H4 (cell line): Measurements from ENCODE around the gene EPC2. TPM values are rescaled to one million over a fixed set of nuclear protein-coding genes. Genes with fewer than 3 reads are reported as not detected.
"Not testable (repeated sequence)": the region's sequence is repeated elsewhere in the genome, so short reads cannot be mapped to it uniquely, and the experiment has no call there.

Experiments used
- DNase-seq: peaks from one replicate; pipeline ENCODE4 v3.0.0-alpha.2; 2015; ENCODE audit warnings: low spot score
- total RNA-seq: library from RNA; depleted of rRNA; stranded (reverse); fragments of >200 nt; shearing (Covaris generic); gene quantifications from 2 replicates; pipeline ENCODE4 v1.2.3, GENCODE V29; 2014

The EPC2 gene
- total RNA-seq, 1 experiment from 2014 or later: 11.3 TPM

DNA sequence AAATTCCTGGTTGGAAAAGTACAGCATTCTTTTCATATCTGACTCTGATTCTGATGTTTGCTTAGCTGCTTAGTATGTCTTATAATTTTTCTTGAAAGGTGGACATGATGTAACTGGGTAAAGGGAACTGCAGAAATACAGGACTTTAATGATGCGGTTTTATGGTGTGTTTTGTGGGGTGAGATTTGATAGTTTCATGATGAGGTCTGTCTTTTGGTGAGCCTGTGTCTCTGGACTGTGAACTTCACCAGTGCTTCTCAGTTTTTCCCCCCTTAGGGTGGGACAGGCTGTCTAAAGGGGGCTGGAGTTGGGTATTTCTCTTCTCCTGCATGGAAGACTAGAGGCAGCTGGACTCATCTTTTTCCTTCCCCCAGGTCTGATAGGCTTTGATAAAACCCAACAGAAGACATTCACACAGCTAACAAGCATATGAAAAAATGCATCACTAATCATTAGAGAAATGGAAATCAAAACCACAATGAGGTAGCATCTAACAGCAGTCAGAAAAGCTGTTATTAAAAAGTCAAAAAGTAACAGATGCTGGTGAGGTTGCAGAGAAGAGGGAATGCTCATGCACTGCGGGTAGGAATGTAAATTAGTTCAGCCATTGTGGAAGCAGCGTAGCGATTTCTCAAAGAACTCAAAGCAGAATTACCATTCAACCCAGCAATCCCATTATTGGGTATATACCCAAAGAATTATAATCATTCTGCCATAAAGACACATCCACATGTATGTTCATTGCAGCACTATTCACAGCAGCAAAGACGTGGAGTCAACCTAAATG lies 77.6 kb downstream of the EPC2 start:
- no peak for DNase-seq

DNA sequence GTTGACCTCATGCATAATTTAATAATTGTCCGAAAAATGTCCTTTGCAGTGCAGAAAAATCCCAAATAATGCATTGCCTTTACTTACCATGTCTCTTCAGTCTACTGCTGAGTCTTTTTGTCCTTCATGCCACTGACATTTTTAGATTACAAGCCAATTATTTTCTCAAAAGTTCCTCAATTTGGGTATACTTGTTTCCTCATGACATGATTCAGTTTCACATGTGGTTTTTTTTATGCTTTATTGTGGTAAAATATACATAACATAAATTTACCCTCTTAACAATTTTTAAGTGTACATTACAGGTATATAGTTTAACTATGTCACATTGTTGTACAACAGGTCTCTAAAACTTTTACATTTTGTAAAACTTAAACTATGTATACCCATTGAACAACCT lies 81.0 kb downstream of the EPC2 start:
- DNase-seq: no peak

DNA sequence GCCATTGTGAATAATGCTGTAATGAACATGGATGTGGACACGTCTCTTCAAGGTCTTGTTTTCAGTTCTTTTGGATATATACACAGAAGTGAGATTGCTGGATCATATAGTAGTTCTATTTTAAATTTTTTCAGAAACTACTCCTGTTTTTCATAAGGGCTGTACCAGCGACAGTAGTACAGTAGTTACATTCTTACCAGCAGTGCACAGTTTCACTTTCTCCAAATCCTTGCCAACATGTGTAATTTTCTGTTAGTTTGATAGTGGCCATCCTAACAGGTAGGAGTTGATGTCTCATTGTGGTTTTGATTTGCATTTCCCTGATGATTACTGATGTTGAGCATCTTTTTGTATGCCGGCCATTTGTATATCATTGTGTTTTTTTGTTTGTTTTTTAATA lies 81.7 kb downstream of the EPC2 start:
- no peak for DNase-seq

DNA sequence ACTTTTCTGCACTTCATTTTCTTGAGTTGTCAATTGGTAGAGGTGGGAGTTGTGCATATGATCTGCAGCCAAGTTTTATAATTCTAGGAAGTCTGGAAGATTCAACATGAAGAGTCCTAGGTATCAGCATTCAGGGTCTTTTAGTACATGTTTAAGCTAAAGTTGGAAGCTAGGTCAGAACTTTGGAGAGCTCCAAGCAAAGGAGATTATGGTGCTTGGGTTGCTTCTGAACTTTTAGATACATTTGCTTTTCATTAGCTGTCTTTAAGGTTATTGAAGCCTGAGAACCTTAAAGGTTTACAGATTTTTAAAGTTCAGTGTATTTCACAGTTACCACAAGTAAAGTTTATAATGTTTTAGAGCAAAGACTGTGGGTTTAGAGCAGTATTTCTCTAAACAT lies 85.5 kb downstream of the EPC2 start:
- no peak for DNase-seq

DNA sequence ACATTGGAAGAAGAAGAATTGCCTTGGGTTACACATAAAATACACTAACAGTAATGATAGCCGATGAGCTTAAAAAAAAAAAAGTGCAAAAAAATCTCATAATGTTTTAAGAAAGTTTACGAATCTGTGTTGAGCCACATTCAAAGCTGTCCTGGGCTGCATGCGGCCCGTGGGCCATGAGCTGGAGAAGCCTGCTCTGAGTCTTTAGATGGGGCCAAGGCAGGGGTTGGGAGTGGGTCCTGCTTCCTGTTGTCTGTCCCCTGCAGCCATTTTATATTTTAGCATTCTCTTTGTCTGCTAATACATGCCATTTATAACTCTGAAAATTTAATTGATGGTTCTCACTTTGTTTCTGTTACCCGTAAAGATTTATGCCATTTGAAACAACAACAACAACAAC lies 93.2 kb downstream of the EPC2 start:
- no peak for DNase-seq

DNA sequence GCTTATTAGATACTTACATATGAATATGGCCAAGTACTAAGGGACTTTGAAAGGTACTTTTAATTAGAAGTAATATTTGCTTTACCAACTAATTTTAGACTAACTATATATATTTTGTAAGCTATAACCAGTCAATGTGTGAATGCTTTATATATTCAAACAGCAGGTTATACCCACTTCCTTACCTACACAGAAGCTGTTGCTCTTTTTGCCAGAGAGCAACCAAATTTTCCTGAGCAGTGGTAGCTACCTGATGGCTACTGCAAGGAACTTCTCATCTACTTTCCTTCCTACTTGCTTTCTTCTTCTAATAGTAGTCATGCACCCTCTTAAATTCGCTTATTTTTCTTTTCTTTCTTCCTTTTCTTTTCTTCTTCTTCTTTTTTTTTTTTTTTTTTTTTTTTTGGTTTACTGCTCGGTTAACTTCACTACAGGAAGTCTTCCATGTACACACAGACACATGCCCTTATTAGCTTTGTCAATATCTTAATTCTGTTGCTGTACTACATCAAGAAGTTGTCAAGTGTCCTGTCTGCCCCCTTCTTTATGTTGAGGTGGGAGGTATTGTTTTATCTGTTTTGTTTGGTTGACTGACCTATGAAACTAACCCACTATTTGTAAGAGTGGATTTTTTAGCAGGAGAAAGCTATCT lies 95.0 kb downstream of the EPC2 start:
- no peak for DNase-seq

DNA sequence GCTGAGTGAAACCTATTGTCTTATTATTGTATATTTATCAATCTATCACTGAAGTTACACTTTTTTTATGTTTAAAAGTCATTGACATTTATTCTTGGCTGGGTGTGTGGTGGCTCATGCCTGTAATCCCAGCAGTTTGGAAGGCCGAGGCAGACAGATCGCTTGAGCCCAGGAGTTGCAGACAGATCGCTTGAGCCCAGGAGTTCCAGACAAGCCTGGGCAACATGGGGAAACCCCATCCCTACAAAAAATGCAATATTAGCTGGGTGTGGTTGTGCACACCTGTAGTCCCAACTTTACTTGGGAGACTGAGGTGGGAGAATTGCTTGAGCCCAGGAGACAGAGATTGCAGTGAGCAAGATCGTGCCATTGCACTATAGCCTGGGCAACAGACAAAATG lies 97.8 kb downstream of the EPC2 start:
- no peak for DNase-seq

DNA sequence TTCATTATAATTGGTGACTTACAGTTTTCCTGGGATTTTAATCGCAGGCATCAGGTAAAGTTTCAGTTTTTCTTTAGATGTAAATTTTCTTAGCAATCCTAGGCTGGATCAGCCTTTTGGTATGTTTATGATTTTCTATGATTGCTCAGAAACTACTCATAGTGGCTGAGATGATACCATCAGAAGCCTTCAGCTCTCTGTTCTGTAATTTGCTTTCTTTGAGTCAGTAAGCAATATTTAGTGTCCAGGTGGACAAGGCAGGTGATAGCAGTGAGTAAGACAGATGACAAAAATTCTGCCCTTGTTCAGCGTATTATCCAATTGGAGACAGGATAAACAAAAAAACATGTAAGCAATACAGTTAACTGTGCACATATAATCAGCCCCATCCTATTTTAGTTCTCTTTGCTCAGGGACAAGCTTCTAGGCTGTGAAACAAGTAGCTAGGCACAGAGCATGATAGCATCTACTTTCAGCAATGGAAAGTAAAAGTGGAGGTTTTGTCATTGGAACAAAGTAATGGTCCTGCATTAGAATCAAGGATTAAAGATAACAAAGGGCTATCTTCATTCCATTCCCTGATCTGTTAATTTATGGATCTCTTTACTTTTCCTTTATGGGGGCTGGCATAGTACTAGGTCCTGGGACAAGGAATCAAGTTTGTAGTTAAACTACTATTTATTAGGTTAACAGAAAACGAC lies 100.8 kb downstream of the EPC2 start:
- no peak for DNase-seq

DNA sequence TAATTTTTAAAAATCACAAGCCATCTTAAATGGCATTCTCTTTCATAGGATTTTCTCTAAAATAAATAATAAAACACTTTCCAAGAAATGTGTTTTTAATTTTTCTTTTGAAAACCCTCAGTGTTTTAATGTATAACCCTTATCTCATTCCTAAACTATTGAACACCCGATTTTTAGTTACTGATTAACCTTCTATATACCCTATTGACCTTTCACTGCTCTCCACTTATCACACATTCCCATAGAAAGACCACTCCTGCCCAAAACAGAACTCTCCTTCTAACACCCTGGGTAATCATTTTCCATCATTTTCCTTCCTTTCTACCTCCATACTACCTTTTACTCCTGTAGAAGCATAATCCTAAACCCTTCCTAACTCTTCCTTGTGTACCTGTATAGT lies 102.4 kb downstream of the EPC2 start:
- DNase-seq: no peak

DNA sequence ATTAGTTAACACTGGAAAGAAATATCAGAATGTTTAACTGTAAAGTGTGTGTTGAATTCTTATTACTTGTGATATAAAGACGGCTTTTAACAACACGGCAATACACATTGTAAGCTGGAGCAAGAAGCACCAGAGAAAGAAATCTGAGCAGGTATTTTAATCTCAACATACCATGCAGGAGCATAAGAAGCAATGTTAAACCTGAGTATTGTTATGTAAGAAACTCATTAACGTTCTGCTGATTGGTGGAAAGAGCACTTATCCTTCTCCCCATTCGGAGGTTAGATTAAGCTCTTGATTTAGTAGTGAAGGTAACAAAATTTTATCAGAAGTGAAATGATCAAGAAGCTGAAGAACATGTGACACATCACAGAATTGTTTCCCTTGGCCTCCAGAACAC lies 107.4 kb downstream of the EPC2 start:
- no peak for DNase-seq

DNA sequence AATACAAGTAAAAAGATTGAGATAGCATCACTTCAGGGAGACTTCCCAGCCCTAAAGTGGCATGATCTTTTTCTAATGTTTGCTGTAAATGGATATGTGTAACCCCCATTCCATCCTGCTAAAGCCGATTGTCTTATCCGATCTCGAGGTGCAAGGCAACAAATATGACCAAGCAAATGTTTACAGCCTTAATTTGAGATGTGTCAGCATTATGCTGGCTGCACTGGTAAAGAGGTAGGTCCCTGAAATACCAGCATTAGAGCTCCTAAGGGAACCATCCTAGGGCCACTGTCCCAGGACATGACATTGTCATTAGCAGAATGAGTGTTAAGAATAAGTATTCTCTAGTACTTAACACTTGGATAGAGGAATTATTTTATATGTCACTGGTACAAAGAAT lies 108.4 kb downstream of the EPC2 start:
- no peak for DNase-seq

DNA sequence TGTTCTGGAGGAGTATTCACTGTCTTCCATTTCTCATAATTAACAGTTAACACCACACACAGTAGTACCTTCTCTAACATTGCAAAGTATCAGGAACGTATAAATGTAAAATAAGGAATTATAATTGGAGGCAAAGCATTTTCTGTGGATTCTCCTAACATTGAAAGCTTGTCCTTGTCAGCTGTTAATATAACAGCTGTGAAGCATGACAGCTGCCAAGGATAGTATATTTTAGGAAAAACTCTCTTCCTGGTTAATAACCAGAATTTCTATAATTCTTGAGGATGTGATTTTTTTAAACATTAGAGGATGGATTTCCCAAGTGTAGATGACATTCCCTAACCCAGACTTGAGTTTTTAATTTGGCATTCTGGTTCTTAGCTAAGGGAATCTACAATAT lies 110.3 kb downstream of the EPC2 start:
- DNase-seq: no peak

DNA sequence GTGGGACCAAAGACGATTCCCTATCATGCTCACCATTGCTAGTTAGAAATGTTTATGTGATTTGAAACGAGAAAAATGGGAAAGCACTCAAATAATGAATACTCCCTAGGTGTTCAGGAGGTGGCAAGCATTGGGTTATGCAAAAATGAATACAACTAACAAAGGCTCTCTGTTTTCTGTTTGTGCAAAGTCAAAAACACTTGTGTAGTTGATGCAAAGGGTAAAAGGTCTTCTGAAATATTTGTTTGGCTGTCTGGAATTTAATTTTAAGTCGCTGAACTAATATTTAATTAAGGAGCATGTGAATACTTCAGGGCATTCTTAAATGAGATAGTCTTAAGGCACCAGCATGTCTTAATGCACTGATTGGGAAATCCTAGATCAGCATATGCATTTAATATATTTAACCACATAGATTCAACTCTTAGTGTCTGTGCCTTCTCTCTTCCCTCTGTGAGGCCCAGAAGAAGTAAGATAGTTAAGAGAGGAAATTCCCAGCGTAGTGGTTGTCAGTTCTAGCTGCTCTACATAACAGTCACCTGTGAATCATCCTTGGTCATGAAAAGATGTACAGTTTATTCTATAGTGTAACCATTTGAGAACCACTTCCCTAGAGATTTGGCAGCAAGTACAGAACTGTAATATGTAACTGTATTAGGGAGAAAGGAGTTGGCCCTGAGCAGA lies 111.9 kb downstream of the EPC2 start:
- DNase-seq: no peak

DNA sequence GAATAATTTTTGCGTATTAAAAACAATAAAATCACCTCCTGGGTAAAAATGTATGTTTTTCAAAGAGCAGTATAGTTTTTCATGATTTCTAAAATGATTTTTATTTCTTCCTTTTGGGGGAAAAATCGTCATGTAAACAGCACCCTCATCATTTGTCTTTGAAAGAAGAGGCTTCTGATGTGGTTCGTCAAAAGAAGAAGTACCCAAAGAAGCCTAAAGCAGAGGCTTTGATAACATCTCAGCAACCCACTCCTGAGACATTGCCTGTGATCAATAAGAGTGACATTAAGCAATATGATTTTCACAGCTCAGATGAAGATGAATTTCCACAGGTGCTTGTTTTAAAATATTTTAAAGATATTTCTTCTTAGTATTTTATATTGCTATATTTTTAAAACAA lies 120.3 kb downstream of the EPC2 start:
- no peak for DNase-seq

DNA sequence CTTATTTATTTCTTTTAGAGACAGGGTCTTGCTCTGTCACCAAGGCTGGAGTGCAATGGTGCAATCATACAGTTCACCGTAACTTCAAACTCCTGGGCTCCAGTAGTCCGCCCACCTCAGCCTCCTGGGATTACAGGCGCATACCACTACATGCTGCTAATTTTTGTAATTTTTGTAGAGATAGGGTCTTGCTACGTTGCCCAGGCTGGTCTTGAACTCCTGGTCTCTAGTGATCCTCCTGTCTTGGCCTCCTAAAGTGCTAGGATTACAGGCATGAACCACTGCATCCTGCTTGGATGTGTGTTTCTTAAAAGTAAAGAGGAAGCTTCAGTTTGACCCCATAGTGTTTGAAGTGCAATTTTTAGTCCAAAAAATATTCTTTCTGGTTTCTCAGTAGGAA lies 125.5 kb downstream of the EPC2 start:
- DNase-seq: no peak

DNA sequence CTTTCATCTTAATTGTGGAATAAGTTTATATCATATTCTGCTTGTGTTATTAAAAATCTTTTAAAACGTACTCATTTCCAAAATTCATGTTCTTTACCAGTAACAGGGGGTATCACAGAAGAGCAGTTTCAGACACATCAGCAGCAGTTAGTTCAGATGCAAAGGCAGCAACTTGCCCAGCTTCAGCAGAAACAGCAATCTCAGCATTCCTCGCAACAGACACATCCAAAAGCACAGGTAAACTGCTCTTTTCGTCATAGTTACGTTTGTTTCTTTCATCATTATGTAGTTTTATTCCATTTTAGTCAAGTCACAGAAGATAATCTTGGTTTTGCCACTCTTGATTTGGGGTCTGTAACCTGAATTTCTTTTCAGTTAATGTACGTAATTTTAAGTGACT lies 137.0 kb downstream of the EPC2 start:
- no peak for DNase-seq

DNA sequence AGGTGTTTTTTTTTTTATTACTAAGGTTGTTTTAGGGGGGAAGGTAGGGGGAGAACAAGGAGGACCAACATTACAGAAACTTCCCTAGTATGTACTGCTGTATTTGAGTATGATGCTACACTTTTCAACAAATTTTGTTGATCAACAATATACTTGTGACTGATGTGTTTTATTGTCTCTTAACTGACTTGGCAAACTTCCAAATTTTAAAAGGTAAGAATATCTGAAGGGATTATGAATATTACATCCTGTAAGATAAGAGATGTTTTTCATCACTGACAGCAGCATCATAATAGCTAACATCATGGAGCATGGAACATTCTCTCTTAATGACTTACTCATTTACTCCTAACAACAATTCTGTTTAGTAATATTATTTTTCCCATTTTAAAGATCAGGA lies 144.5 kb downstream of the EPC2 start:
- DNase-seq: no peak

DNA sequence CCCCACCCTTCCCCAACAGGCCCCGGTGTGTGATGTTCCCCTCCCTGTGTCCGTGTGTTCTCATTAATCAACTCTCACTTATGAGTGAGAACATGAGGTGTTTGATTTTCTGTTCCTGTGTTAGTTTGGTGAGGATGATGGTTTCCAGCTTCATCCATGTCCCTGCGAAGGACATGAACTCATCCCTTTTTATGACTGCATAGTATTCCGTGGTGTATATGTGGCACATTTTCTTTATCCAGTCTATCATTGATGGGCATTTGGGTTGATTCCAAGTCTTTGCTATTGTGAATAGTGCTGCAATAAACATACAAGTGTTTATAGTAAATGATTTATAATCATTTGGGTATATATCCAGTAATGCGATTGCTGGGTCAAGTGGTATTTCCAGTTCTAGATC lies 145.6 kb downstream of the EPC2 start:
- DNase-seq: not testable (repeated sequence)

DNA sequence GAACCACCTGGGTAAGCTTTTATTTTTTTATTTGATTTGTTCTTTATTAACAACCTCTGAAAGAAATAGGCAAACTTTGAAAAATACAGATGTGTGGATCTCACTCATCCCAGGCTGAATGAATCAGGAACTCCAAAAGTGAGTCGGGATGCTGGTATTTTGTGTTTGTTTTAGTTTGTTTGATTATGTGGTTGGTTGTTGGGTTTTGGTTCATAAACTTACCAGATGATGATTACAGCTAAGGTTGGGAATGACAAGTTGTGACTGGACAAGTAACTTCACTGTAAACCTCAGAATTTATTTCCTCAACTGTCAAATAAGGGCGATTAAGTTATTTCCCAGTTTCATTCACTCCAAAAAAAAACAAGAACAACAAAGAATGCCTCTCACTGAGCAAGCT lies 150.0 kb downstream of the EPC2 start:
- peak; percentile 36 for DNase-seq

DNA sequence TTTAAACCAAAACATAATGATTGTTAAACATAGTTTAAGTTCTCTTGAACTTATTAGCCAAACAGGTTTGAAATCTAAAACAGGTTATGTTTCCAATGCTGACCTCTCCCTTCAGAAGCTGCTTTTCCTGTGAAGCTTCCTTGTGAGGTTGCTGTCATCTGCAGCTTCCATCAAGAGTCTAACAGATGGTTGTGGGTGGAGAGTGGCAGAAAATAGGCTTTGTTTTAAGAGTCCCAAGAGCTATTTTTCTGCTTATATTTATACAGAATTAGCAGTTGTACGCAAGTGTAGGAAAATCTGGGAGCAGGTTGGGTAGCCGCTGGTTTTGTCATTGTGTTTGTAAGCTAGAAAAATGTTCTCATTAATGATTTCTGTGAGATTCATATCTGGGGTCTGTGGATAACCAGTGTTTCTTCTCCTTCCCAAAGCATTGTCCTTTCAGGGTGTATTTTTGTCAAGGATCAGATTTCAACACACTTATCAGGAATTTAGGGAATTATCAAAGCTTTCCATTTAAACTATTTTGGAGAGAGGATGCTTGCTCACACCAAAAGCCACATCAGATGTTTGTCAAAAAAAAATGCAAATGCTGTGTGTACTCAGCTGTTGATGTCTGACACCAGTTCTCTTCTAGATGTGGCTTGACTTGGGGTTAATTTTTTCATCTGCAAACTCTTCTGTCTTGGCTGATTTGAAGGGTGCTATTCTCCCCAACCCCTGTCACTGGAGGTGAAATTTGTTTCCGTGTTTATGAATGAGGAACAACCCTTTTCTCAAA lies 152.4 kb downstream of the EPC2 start:
- no peak for DNase-seq

DNA sequence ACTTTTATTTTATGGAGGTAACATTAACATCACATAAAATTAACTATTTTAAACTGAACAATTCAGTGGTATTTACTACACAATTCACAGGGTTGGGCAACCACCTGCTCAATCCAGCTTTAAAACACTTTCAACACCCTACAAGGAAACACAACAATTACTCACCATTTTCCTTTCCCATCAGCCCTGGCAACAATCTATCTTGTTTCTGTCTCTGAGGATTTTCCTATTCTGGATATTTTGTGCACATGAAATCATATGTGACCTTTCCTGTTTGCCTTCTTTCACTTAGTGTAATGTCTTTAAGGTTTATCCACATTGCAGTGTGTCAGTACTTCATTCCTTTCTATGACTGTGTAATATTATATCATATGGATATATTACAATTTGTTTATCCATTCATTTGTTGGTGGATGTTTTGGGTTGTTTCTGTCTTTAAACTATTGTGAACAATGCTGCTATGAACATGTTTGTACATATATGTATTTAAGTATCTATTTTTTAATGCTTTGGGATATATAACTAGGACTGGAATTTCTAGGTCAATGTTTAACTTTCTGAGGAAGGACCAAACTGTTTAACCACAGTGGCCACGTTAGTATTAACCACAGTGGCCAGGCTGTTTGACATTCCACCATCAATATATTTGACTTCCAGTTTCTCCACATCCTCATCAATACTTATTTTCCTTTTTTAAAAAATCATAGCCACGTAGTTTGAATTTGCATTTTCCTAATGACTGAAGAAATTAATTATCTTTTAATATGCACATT lies 158.1 kb downstream of the EPC2 start:
- DNase-seq: no peak
